NOMO-1 treated with DMSO at 0.1 percent for 48 hours (cell line): Measurements from ENCODE around the gene GKN2.
"Not testable (repeated sequence)": the region's sequence is repeated elsewhere in the genome, so short reads cannot be mapped to it uniquely, and the experiment has no call there.

ENCODE experiments used
- DNase-seq: peaks from one replicate; lab custom pipeline; 2025; ENCODE audit not compliant: unreplicated experiment; lab: John Stamatoyannopoulos, UW

The GKN2 gene

DNA sequence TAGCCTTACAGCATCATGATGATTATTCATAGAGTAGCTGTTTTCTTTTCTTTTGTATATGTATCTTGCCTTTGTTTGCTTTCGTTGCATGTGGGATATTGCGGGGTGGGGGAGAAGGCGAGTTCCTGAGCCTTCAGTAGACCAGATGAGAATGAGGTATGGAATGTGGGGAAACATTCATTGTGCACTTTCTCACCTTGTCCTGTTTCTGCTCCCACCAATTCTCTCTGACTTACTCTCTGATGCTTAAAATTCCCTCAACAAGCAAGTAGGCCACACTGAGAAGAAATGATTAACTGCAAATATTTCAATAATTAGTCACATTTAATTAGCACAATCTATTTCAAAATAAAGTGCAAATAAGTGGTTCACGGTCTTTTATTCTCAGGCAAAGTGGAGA, 31.0 kb downstream of the GKN2 start:
- no peak for DNase-seq

DNA sequence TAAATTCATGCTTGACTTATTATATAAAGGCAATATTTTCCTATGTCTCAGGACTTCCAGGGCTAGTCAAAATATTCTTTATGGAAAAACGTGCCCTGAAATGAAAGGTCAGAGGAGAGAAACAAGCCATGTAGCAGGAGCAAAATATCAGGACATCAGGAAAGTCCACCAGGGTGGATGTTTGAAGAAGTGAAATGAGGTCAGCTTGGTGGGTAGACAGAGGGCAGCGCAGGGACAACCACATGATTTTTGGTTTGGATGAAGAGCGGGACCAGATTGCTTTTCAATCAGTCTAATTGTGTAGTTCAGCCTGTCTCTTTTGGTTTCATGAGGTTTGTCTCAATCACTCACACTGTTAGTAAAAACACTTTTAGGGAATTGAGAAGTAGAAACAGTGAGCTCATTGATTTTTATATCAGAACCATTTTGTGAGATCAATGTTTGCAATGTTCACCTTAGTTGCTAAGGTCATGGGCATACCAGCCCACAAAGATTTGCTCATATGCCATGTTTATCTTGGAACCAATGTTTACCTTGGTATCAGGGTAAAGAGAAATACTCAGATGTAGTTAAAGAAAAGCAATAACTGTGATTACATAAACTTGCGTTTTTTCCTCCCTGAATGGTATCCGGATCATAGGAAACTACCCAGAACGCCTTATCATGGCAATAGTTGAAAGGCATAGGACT, 32.1 kb downstream of the GKN2 start:
- DNase-seq: no peak

DNA sequence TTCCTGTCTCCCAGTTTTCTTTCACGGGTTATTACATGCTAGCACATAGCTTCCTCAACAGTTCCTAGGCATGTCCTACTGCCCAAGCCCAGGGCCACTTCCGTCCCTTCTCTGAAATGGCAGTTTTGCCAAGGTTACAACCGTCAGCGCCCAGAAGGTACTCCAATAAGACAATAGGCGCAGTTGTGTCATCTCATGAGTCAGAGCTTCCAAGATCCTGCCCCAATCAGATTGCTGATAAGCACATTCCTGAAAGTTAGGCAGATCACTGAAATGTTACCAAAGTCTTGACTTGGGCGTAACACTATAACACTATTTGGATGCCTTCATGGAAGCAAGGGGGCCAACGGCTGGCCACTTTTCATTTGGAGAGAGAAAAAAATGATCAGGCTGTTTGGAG, 34.2 kb downstream of the GKN2 start:
- DNase-seq: no peak

DNA sequence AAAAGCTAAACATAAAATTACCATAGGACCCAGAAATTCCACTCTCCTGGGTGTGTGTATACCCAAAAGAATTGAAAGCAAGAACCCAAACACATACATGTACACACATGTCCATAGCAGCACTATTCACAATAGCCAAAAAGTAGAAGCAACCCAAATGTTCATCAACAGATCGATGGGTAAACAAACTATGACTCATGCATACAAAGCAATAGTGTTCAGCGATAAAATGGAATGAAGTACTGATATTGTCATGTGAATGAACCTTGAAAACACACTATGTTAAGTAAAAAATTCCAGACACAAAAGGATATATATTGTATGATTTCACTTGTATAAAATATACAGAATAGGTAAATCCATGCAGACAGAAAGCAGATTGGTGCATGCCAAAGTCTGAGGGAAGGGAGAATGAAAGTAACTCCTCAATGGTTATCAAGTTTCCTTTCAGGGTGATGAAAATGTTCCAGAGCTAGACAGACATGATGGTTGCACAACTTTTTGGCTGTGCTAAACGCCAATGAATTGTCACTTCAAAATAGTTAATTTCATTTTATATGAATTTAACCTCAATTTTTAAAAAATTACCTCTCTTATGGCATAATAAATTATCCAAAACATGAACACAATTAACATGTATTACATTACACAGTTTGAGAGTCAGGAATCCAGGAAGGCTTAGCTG, 35.5 kb downstream of the GKN2 start:
- no peak for DNase-seq

DNA sequence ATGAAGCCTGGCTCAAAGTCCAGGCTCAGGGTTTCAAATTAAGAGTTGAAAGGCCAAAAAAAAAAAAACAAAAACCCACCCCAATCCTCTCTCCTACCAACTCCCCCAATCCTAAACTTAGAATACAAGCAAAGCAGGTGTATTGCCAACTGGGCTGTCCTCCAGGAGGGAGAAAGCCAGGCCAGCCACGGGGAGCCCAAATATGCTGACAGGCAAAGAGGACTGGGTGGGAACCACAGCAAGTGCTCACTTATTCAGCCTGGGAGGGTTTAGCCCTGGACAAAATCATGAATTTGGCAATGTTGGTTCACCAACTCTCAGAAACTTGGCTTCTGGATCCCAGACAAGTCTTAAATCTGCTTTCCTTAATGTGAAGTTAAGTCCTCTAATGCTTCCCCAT, 36.5 kb downstream of the GKN2 start:
- DNase-seq: no peak

DNA sequence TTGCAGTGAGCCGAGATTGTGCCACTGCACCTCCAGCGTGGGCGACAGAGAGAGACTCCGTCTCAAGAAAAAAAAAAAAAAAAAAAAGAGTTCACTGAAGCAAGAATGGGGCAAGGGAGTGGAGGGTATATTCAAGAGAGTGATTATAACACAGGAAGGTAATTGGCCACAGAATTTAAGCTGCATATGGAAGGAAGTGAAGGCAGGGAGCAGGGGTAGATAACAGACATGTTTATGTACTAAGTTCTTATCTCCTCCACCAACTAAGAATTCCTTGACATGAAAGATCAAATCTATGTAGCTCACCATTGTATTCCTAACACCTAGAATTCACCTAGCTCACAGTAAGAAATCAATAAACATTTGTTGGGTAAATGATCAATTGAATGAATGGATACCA, 37.3 kb downstream of the GKN2 start:
- no peak for DNase-seq

DNA sequence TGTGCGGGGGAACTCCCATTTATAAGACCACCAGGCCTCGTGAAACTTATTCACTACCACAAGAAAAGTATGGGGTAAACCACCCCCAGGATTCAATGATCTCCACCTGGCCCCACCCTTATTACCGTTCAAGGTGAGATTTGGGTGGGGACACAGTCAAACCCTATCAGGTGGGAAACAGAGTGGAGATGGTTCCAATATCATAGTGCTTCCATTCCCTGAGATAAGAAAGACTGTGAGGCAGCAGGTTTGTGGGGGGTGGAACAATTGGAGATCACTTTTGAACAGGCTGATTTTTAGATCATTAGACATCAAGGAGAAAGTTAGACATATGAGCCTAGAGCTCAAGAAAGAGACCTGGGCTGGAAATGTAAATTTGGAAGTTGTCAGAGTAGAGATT, 39.3 kb downstream of the GKN2 start:
- DNase-seq: no peak

DNA sequence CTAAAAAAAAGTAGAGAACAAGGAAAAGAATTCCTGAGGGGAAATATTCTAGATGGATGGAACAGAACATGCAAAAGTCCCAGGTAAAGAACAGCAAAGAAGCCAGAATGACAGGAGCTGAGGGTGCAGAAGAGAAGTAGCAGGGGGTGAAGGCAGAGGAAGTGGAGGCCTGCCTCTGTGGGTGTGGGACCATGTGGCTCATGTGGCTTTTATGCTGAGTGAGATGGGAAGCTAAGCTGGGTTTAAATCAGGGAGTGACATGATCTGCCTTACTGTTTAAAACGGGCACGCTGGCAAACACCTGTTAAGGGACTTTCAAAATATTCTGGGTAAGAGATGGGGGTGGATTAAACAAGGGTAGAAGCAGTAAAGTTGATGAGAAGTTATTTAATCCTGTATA, 40.0 kb downstream of the GKN2 start:
- DNase-seq: peak; percentile 33

DNA sequence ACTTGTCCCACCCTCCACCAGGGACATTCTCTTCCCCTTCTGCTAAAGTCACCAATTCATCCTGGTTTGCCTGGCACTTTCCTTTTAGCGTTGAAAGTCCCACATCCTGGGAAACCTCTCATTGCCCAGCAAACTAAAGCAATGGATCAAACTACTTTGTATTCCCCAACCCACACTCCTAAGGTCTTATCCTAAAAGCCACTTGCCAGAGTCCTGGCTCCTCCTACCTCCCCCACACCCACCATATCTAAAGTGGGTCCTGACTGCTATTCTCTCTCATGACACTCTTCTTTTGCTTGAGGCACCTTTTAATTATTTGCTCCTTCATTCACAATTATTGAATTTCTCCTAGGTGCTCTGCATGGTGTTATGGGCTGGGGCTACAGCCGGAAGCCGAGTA, 40.6 kb downstream of the GKN2 start:
- DNase-seq: no peak

DNA sequence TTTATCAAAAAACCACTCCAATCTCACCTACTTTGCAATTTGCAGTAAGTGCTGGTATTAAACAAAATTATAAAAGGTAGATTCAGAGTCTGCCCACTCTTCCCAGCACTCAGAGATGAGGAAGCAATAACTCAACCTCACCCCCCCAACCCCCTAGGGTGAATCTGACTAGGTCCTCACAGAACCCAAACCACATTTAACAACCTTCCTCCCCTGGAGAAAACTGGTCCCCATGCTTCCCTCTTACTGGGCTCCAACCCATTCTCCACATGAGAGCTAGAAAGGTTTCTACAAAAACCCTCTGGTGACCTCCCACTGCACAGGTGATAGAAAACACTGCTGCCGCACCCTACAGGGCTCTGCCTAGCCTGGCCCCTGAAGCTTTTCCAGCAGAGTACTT, 41.0 kb downstream of the GKN2 start:
- DNase-seq: no peak

DNA sequence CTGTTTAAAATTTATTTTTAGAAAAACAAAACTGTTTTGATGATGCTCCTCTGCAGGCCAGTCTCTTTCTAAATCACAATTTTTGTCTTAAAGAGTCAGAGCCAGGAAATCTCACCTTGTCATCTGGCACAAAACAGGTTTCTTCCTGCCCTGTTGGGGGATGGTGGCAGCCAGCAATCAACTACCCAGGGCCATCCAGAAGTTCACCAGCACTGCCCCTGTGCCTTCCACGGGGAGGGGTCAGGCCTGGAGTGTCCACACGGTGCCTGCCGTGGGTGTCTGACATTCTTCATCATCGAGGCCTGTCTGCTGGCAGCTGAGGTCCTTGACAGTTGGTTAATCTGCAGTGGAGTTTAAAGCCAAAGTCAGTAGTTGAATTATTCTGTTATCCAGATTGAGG, 41.4 kb downstream of the GKN2 start:
- no peak for DNase-seq

DNA sequence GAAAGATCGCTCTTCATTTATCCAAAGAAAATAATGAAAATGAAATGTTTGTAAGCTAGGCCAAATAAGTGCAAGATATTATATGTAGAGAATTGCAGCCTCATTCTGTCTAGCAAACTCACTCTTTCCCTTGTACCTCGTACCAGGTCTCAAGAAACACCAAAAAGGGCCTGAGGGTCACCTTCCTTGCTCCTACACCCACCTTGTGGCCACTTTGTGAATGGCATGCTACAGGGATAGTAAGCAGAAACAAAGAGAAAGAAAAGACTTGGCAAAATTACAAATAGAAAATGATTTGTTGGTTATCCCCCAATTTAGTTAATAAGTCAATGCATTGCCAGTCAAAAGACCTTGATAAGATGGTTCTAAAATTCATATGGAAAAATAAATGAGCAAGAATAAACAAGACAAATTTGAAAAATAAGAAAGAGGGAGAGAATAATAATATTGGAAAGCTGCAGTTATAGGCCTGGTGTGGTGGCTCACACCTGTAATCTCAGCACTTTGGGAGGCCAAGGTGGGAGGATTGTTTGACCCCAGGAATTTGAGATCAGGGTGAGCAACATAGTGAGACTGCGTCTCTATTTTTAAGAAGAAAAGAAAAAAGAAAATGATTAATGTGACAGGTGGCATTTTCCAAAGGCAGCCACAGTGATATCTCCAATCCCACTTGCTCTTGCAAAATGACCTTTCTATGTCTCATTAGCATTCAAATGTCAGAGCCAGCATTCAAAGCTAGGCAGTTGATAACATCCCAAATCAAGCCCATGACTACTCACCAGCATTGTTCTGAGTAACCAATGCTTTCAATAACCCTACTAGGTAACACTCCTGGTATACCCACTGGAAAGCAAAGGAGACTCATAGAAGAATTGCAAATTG, 42.7 kb downstream of the GKN2 start:
- peak; percentile 66 for DNase-seq

DNA sequence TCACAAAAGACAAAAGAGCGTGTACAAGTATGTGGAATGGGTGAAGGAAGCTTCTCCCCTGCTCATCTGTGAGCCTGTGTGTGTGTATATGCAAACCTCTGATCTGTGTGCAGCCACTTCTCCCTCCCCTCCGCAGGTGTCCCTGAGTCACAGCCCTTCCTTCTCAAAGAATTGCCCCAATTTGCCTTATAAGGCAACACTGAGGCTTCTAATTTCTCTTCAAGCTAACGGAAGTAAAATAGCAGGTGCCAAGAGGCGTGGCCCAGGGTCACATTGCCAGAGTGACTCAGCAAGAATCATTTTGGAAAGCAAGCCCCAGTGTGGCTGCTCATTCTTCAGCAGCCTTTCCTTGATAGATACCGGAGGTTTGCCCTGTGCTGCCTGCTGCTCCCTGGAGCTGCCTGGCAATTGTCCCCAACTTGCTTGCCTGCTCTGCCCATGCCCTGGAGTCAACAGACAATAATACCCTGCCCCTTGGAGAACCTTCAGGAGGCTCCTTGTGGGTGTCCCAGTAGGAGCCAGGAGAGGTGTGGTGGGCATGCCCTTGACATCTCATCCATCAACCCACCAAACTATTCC, 44.2 kb downstream of the GKN2 start:
- DNase-seq: peak; percentile 94

DNA sequence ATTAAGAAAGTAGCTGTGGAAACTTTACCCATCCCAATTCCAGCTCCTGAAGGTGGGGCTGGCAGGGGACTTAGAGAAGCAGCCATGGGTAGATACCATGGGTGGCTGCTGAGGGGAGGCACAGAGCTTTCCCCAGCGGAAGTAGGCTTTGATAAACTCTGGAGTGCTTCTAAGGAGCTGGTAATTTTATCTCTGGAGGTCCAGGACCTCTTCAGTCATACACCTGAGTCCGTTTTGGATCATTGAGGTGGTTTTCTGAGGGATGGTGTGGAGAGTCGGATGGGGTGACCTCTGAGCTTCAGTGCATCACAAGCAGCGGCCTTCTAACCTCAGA, 44.8 kb downstream of the GKN2 start:
- no peak for DNase-seq

DNA sequence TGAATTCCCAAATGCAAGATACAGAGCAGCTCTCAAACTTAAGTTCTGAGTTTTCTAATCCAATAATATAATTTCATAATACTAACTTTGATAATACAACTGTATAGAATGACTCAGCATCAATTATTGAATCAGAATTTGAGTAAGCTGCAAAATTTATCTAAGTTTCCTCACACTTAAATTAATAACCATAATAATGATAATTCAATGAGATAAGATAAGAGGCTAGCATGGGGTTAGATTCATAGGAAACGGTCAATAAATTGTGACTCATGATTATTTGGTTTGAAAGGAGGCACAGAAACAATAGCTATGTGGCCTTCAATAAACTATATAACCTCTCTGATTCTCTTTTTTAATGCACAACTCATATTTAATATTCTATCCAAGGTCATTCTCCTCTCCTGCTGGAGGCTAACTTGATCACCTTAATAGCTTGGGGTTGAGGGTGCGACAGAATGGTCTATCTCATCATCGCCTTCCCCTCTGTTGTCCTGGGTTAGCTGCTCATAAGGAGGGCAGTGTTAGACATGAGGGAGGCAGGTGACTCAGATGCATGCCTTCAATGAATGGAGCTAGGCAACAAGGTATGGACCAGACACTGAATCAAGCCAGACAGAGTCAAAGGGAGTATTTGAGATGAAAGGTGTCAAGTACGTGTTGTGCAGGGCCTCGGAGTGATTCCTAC, 45.3 kb downstream of the GKN2 start:
- no peak for DNase-seq

DNA sequence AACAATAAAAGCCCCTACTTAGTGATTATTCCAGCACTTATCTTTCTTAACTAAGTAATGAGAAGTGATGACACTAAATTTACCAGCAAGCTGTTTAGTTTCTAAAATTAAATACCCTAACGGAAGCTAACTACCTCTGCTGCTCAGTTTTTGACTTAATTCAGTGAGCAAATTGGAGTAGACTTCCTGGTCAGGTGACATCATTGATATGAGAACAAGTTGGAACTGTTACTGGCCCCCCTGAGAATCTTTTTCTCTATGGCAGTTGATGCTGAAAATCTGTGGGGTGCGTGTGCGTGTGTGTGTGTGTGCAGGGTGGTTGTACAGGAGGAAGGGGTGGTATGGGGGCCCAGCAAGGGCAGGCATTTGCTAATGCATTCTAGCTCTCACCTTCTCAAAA, 46.0 kb downstream of the GKN2 start:
- no peak for DNase-seq

DNA sequence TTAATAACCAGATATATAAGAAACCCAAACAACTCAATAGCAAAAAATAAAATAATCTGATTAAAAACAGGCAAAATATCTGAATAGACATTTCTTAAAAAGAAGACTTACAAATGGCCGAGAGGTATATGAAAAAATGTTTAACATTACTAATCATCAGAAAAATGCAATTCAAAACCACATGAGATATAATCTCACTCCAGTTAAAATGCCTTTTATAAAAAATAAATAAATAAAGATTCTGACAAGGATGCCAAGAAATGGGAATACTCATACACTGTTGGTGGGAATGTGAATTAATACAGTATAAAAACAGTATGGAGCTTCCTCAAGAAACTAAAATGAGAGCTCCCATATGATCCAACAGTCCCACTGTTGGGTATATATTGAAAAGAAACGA, 47.6 kb downstream of the GKN2 start:
- no peak for DNase-seq

DNA sequence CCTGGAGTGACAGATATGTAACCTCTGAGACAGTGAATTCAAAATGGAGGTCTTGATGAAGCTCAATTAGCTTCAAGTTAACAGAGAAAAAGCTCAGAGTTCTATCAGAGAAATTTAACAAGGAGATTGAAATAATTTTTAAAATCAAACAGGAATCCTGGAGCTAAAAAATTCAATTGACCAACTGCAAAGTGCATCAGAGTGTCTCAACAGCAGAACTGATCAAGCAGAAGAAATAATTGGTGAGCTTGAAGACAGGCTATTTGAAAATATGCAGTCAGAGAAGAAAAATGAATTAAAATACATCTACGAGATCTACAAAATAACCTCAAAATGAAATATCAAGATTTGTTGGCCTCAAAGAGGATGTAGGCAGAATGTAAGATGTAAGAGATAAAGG, 51.1 kb downstream of the GKN2 start:
- DNase-seq: no peak

DNA sequence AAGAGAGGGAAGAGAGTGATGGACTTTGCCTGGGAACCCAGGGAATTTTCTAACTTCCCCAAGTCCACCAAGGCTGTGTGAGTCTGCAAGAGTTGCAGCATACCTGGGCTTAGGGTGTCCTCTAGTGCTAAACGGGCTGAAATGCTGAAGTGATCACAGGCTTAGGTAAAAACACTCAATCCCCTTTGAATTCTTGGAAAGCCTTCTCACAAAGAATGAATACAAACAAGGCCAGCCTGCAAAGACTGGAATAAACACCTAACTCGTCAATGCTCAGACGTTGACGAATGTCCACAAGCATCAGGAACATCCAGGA, 51.5 kb downstream of the GKN2 start:
- no peak for DNase-seq

DNA sequence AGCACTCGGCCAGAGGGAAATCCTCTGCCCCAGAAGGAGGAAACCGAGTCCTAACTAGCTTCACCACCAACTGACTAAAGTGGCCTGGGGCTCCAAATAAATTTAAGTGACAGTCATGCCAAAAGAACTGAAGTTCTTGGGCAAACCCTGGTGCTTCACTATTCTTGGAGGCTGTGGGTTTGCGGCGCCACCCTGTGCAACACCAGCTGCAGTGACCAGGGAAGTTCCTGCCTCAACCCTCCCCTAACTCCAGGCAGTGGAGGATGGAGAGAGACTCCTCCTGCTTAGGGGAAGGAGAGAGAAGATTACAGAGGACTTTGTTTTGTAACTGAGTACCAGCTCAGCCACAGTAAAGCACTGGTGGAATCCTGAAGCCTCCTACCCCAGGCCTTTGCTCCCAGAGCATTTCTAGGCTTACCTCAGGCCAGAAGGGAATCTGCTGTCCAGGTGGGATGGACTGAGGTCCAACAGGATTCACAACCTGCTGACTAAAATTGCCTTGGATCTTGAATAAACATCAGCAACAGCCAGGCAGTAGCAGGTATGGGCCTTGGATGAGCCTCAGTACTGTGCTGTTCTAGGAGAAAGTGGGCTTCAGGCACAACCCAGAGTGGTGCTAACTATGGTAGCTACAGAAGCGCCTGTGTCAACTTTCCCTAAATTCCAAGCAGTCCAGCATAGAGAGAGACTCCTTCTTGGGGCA, 52.0 kb downstream of the GKN2 start:
- no peak for DNase-seq

DNA sequence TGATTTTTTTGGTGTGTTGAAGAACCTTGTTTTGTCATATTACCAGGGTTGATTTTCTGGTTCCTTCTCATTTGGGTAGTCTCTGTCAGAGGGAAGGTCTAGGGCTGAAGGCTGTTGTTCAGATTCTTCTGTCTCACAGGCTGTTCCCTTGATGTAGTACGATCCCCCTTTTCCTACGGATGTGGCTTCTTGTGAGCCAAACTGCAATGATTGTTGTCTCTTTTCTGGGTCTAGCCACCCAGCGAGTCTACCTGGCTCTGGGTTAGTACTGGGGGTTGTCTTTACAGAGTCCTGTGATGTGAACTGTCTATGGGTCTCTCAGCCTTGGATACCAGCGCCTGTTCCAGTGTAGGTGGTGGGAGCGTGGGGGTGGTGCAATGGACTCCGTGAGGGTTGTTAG, 56.7 kb downstream of the GKN2 start:
- DNase-seq: not testable (repeated sequence)
